Gastrocnemius medialis (tissue), 4 donors: ENCODE measurements around the gene GNG13. TPM values are rescaled to one million over a fixed set of nuclear protein-coding genes. Genes with fewer than 3 reads are reported as not detected.

Experiments
- ATAC-seq, 2 donors: fragments of 150-250 bp; one replicate each; pipeline ENCODE4 v1.9.1; 2016
- DNase-seq, 2 donors: peaks; one replicate each; pipeline ENCODE4 v3.0.0-alpha.2; 2019
- H3K27ac ChIP-seq, 4 donors: fragments of 200-600 bp; sonication (generic); 1 replicate in 1 of 4; 2 replicates in 3 of 4; pipeline ENCODE4 v1.5.1; 2016 to 2018; ENCODE audit warnings: mild to moderate bottlenecking in 2 of 4, moderate library complexity in 1 of 4
- H3K27me3 ChIP-seq, 3 donors: fragments of 200-600 bp; sonication (generic) in 2 of 3; 1 replicate in 1 of 3; 2 replicates in 2 of 3; pipeline versions ENCODE4 v1.5.1 to v1.6.0; 2016 to 2019; ENCODE audit warnings: mild to moderate bottlenecking in 1 of 3, moderate library complexity in 1 of 3
- H3K36me3 ChIP-seq, 2 donors: fragments of 200-600 bp; sonication (generic) in 1 of 2; one replicate each; pipeline ENCODE4 v1.5.1; 2017 to 2018
- H3K4me1 ChIP-seq, 2 donors: fragments of 200-600 bp; sonication (generic) in 1 of 2; one replicate each; pipeline ENCODE4 v1.5.1; 2016 to 2017; ENCODE audit warnings: mild to moderate bottlenecking in 2 of 2
- H3K4me3 ChIP-seq, 4 donors: fragments of 200-600 bp; sonication (generic) in 3 of 4; 1 replicate in 1 of 4; 2 replicates in 3 of 4; pipeline ENCODE4 v1.5.1; 2016 to 2019; ENCODE audit warnings: mild to moderate bottlenecking in 2 of 4
- H3K9me3 ChIP-seq, 3 donors: fragments of 200-600 bp; sonication (generic) in 2 of 3; 1 replicate in 1 of 3; 2 replicates in 2 of 3; pipeline ENCODE4 v1.5.1; 2016 to 2019
- POLR2A ChIP-seq, 2 donors: fragments of 450-650 bp; IDR thresholded peaks; one replicate each; pipeline ENCODE4 v1.6.1; 2017; ENCODE audit warnings: antibody characterized with exemption in 2 of 2, mild to moderate bottlenecking in 2 of 2, moderate library complexity in 2 of 2
- in situ Hi-C, 4 donors: fragments of 200-750 bp; cut with MboI; loops; one replicate each; pipeline versions ENCODE4 v1.15.0 to v1.8.0; 2017; ENCODE audit warnings: low sequenced_read_pairs in 4 of 4
- intact Hi-C: fragments of 100-400 bp; cut with DNase I; formaldehyde crosslinking; loops from one replicate; pipeline ENCODE4 v1.15.1; 2023; ENCODE audit warnings: low total_unique reads
- total RNA-seq, 4 donors: library from RNA; depleted of rRNA; stranded (reverse); fragments of >200 nt; gene quantifications; one replicate each; pipeline versions ENCODE4 v1.1.0 to v1.2.3, GENCODE V29; 2016
- TF ChIP-seq, protein P1 (sequence below), 5 experiments: fragments of 450-650 bp in 3 of 5; fragments of 200-600 bp in 2 of 5; sonication (generic) in 2 of 5; IDR thresholded peaks in 4 of 5; conservative IDR thresholded peaks in 1 of 5; 1 replicate in 4 of 5; 2 replicates in 1 of 5; pipeline ENCODE4 v1.5.1; 2016 to 2019; ENCODE audit warnings: antibody characterized with exemption in 5 of 5, mild to moderate bottlenecking in 3 of 5, moderate library complexity in 3 of 5

Gene GNG13
- total RNA-seq, 4 donors from 2014 or later = not detected

GRCh38 chr16:845351-845745, 44.8 kb upstream of the GNG13 start:
- intact Hi-C loops (no loop called here), in situ Hi-C loops (no loop called here)
- DNase-seq = no peak
- no peak for ATAC-seq
- Histone ChIP-seq H3K9me3 (no peaks in the 10 kb centered on the region), H3K27me3 (peaks cover under 1 to 9% (median 7%) of the 10 kb centered on the region in 3 donors), H3K27ac (no peak overlapping the region), H3K36me3 (no peaks in the 10 kb centered on the region), H3K4me3 (no peak overlapping the region), H3K4me1 (no peaks in the 10 kb centered on the region)
- no peak for TF ChIP-seq POLR2A (IDR thresholded peaks at IDR 0.05)
- TF ChIP-seq, protein P1, sequence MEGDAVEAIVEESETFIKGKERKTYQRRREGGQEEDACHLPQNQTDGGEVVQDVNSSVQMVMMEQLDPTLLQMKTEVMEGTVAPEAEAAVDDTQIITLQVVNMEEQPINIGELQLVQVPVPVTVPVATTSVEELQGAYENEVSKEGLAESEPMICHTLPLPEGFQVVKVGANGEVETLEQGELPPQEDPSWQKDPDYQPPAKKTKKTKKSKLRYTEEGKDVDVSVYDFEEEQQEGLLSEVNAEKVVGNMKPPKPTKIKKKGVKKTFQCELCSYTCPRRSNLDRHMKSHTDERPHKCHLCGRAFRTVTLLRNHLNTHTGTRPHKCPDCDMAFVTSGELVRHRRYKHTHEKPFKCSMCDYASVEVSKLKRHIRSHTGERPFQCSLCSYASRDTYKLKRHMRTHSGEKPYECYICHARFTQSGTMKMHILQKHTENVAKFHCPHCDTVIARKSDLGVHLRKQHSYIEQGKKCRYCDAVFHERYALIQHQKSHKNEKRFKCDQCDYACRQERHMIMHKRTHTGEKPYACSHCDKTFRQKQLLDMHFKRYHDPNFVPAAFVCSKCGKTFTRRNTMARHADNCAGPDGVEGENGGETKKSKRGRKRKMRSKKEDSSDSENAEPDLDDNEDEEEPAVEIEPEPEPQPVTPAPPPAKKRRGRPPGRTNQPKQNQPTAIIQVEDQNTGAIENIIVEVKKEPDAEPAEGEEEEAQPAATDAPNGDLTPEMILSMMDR (IDR thresholded peaks at IDR 0.05 in 4 of 5, conservative IDR thresholded peaks at IDR 0.05 in 1 of 5) = no peak

DNA sequence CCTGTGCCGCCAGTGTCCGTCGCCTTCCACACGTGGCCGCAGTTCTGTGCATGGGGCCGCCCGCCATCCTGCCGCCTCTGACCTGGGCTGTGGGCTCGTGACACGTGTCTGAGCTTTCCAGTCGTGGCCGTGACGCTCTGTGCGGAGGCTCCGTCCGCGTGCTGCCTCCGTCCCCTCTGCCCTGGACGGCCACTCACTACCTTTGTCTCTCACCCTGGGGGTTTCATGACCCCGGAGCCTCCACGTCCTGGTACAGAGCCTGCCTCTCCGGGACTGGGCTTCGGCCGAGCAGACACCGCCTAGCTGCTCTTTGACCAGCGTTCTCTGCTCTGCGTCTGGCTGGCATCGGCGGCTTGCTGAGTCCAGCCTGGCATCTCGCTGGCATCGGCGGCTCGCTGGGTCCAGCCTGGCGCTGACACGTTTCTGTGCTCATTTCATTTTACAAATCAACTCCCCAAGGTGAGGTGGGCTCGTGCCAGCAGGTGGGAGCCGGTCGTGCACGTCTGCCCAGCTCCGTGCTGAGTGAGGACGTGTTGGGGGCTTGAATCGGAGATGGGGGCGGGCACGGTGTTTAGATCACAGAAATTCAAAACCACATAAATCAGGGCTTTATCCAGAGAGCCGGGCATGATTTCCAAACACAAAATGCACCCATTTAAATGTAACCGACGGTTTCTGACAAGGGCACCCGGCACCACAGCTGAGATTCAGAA, 44.3 kb upstream of the GNG13 start:
- intact Hi-C loops = no loop called here
- H3K27ac ChIP-seq = no peak overlapping the region
- no peaks in the 10 kb centered on the region for H3K36me3 ChIP-seq
- no peak for DNase-seq
- TF ChIP-seq, protein P1 (IDR thresholded peaks at IDR 0.05 in 4 of 5, conservative IDR thresholded peaks at IDR 0.05 in 1 of 5) = no peak
- no peak for TF ChIP-seq POLR2A (IDR thresholded peaks at IDR 0.05)
- no peaks in the 10 kb centered on the region for H3K4me1 ChIP-seq
- H3K27me3 ChIP-seq = peaks cover 5 to 14% (median 10%) of the 10 kb centered on the region in 3 donors
- in situ Hi-C loops = no loop called here
- ATAC-seq = no peak
- H3K9me3 ChIP-seq = no peaks in the 10 kb centered on the region
- H3K4me3 ChIP-seq = no peak overlapping the region

GRCh38 chr16:843771-844170, 43.2 kb upstream of the GNG13 start:
- Histone ChIP-seq H3K27ac (no peak overlapping the region), H3K4me1 (no peaks in the 10 kb centered on the region), H3K36me3 (no peaks in the 10 kb centered on the region), H3K4me3 (no peak overlapping the region), H3K27me3 (peaks cover 8 to 16% (median 11%) of the 10 kb centered on the region in 3 donors), H3K9me3 (no peaks in the 10 kb centered on the region)
- no peak for TF ChIP-seq POLR2A (IDR thresholded peaks at IDR 0.05)
- TF ChIP-seq, protein P1 (IDR thresholded peaks at IDR 0.05 in 4 of 5, conservative IDR thresholded peaks at IDR 0.05 in 1 of 5) = no peak
- intact Hi-C loops = no loop called here
- no peak for ATAC-seq
- in situ Hi-C loops = no loop called here
- no peak for DNase-seq

GRCh38 chr16:842711-843560, 42.4 kb upstream of the GNG13 start:
- in situ Hi-C loops = no loop called here
- intact Hi-C loops = no loop called here
- TF ChIP-seq, protein P1 (IDR thresholded peaks at IDR 0.05 in 4 of 5, conservative IDR thresholded peaks at IDR 0.05 in 1 of 5) = no peak
- no peak for TF ChIP-seq POLR2A (IDR thresholded peaks at IDR 0.05)
- peaks cover 8 to 16% (median 13%) of the 10 kb centered on the region in 3 donors for H3K27me3 ChIP-seq
- no peaks in the 10 kb centered on the region for H3K36me3 ChIP-seq
- H3K9me3 ChIP-seq = no peaks in the 10 kb centered on the region
- H3K4me3 ChIP-seq = no peak overlapping the region
- no peaks in the 10 kb centered on the region for H3K4me1 ChIP-seq
- DNase-seq = no peak
- ATAC-seq = no peak
- H3K27ac ChIP-seq = no peak overlapping the region
